ENCODE data around the gene ICA1. TPM values are rescaled to one million over a fixed set of nuclear protein-coding genes. Genes with fewer than 3 reads are reported as not detected.
"Not testable (repeated sequence)": the region's sequence is repeated elsewhere in the genome, so short reads cannot be mapped to it uniquely, and the experiment has no call there.

ICA1 gene
- total and polyA plus RNA-seq, 7 donors = 4.8 to 40.7 (median 8.7) TPM

DNA sequence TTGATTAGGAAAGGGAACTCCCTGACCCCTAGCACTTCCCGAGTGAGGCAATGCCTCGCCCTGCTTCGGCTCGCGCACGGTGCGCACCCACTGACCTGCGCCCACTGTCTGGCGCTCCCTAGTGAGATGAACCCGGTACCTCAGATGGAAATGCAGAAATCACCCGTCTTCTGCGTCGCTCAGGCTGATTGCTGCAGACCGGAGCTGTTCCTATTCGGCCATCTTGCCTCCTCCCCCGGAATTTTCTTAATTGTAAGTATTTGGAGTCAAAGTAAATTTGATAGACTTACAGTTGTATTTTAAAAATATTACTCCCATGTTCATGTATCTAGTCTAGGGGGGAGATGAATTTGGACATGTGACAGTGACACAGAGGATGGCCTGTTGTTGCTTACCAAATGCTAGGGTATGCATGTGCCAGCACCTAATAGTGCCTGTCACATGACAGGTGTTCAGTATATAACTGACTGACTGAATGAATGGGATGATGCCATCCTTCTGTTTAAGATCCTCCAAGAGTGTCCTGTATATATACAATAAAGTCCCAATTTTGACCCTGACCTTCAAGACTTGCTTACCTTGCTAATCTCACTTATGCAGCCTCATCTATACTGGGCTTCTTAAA, 42.0 kb upstream of the ICA1 start:
- intact Hi-C loops (cut with DNase I) = no loop called here
- DNase-seq = no peak
- Histone ChIP-seq H3K27ac (no peak overlapping the region), H3K4me3 (no peak overlapping the region), H3K4me1 (no peaks in the 10 kb centered on the region), H3K36me3 (no peaks in the 10 kb centered on the region), H3K9me3 (no peaks in the 10 kb centered on the region), H3K27me3 (no peaks in the 10 kb centered on the region)
- 89 to 94% methylated on average over 16 of the region's 16 CpGs for WGBS, 2 donors
- TF ChIP-seq POLR2AphosphoS5 (IDR thresholded peaks at IDR 0.05) (no peak), POLR2A (IDR thresholded peaks at IDR 0.05) (no peak), EP300 (IDR thresholded peaks at IDR 0.05) (no peak)
- TF ChIP-seq, protein P1, sequence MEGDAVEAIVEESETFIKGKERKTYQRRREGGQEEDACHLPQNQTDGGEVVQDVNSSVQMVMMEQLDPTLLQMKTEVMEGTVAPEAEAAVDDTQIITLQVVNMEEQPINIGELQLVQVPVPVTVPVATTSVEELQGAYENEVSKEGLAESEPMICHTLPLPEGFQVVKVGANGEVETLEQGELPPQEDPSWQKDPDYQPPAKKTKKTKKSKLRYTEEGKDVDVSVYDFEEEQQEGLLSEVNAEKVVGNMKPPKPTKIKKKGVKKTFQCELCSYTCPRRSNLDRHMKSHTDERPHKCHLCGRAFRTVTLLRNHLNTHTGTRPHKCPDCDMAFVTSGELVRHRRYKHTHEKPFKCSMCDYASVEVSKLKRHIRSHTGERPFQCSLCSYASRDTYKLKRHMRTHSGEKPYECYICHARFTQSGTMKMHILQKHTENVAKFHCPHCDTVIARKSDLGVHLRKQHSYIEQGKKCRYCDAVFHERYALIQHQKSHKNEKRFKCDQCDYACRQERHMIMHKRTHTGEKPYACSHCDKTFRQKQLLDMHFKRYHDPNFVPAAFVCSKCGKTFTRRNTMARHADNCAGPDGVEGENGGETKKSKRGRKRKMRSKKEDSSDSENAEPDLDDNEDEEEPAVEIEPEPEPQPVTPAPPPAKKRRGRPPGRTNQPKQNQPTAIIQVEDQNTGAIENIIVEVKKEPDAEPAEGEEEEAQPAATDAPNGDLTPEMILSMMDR (IDR thresholded peaks at IDR 0.05) = no peak

DNA sequence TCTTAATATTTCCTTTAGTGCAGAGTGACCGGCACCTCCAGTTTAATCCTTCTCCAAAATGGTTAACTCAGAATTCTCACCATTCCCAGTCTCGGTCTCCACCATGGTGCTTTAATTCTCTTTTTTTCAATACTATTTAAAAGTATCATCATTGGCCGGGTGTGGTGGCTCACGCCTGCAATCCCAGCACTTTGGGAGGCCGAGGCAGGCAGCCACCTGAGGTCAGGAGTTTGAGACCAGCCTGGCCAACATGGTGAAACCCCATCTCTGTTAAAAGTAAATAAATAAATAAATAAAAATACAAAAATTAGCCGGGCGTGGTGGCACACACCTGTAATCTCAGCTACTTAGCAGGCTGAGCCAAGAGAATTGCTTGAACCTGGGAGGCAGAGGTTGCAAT, 35.1 kb upstream of the ICA1 start:
- H3K9me3 ChIP-seq; H3K4me3 ChIP-seq; H3K36me3 ChIP-seq; H3K27ac ChIP-seq; DNase-seq; intact Hi-C loops (cut with DNase I); H3K4me1 ChIP-seq; H3K27me3 ChIP-seq: not testable (repeated sequence)
- WGBS, 2 donors = 90 to 96% methylated on average over 7 of the region's 7 CpGs

DNA sequence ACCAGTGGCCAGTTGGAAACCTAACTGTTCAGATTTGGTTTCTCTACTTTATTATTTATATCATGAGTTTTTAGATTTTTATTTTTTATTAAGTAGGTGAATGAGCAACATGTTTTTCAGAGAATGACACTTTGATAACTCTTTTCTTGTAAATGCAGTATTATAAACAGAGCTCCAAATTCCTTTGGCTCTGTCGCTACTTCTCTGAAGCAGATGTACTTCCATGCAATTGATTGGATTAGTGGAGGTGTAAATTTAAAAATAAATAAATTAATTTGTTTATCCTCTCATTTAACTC, 34.3 kb upstream of the ICA1 start:
- 90 to 95% methylated on average over 1 of the region's 1 CpG for whole genome bisulfite sequencing, 2 donors
- Histone ChIP-seq H3K36me3 (no peaks in the 10 kb centered on the region), H3K27me3 (no peaks in the 10 kb centered on the region), H3K27ac (no peak overlapping the region), H3K4me3 (no peak overlapping the region), H3K4me1 (no peaks in the 10 kb centered on the region), H3K9me3 (no peaks in the 10 kb centered on the region)
- TF ChIP-seq POLR2A (IDR thresholded peaks at IDR 0.05) (no peak), POLR2AphosphoS5 (IDR thresholded peaks at IDR 0.05) (no peak), EP300 (IDR thresholded peaks at IDR 0.05) (no peak)
- TF ChIP-seq, protein P1 (IDR thresholded peaks at IDR 0.05) = no peak
- intact Hi-C loops (cut with DNase I) = no loop called here
- no peak for DNase-seq

DNA sequence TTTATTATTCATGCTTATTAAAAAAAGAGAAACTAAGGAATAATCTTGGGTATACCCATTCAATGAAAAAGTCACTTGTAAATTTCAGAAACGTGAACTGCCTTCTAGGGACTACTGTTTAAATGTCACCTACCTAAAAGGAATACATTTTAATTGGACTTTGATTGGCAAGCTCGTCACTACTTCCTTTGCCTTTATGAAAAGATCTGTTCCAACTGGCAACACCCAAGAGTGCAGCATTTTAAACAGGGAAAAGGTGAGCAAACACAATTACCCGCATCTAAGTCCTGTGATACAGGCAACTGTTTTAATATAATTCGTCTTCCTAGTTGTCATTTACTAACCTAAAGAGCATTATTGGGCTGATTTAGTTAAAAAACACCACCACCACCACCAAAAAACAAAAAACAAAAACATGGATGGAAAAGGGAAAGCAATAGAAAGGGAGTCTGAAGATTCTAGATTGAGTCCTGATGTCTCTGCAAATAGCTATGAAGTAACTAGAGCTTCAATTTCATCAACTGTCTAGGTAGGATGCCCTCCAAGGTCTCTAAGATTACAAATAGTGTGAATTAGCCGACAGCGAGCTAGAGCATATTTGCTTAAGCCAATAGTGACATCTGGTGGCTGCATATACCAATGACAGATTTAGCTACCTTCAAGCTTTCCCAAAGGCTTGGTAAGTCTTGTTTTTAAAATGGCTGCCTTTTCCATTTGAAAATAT, 33.8 kb upstream of the ICA1 start:
- Histone ChIP-seq H3K4me3 (no peak overlapping the region), H3K4me1 (no peaks in the 10 kb centered on the region), H3K27me3 (no peaks in the 10 kb centered on the region), H3K36me3 (no peaks in the 10 kb centered on the region), H3K9me3 (no peaks in the 10 kb centered on the region), H3K27ac (no peak overlapping the region)
- DNase-seq = no peak
- 11 to 41% methylated on average over 6 of the region's 6 CpGs for WGBS, 2 donors
- intact Hi-C loops (cut with DNase I) = no loop called here
- TF ChIP-seq POLR2A (IDR thresholded peaks at IDR 0.05) (no peak), EP300 (IDR thresholded peaks at IDR 0.05) (no peak), POLR2AphosphoS5 (IDR thresholded peaks at IDR 0.05) (no peak)
- TF ChIP-seq, protein P1 (IDR thresholded peaks at IDR 0.05) = peak; percentile 40 to 61 (median 59)

DNA sequence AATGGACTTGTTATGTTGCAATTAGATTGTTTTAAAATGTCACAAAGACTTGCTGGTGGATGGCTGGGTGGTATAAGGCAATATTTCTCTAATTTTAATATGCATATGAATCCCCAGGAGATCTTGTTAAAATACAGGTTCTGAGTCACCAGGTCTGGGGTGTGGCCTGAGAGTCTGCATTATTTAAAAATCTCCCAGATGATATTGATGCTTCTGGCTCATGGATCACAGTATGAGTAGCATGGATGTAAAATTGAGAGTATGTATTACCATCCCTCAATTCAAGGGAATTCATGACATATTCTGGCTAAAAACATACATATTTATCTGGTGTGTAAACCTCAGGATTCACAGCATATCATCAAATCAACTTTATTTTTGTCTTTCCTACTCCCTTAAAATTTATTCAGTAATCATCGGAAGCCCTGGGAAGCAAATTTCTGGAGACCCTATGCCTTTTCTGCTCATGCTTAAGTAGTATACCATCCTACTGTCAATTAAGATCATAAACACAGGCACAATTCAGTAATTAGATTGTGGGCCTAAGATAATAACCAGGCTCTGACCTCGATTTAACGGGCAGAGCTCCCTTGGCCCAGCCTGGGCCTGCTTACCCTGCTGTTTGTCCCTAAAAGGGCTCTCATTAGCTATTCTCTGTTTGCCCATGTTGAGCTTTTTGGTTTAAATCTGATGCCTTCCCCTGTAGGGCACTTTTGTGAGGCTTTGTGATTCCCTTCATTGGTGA, 29.6 kb upstream of the ICA1 start:
- H3K4me3 ChIP-seq = no peak overlapping the region
- H3K27me3 ChIP-seq = no peaks in the 10 kb centered on the region
- no peak for TF ChIP-seq POLR2AphosphoS5 (IDR thresholded peaks at IDR 0.05)
- no peak for TF ChIP-seq EP300 (IDR thresholded peaks at IDR 0.05)
- TF ChIP-seq, protein P1 (IDR thresholded peaks at IDR 0.05) = no peak
- TF ChIP-seq POLR2A (IDR thresholded peaks at IDR 0.05) = no peak
- no peak overlapping the region for H3K27ac ChIP-seq
- no peaks in the 10 kb centered on the region for H3K9me3 ChIP-seq
- no peak for DNase-seq
- 43 to 79% methylated on average over 3 of the region's 3 CpGs for WGBS, 2 donors
- no peaks in the 10 kb centered on the region for H3K4me1 ChIP-seq
- H3K36me3 ChIP-seq = no peaks in the 10 kb centered on the region
- intact Hi-C loops (cut with DNase I) = no loop called here

All from sigmoid colon (tissue), 7 donors.